ENCODE data around the gene JSRP1. TPM values are rescaled to one million over a fixed set of nuclear protein-coding genes. Genes with fewer than 3 reads are reported as not detected.

The JSRP1 gene
- total and polyA plus RNA-seq, 7 donors: 107 to 271 (median 137) TPM

- no peak overlapping the region for H3K4me3 ChIP-seq
- DNase-seq (no peak), ATAC-seq (no peak)
- intact Hi-C loops (cut with DNase I): loop anchor here in 1 of 2 donors (10.0 kb wide), 1 partner anchor 85 kb away; no protein-coding TSS in a partner anchor
- TF ChIP-seq CTCF (IDR thresholded peaks at IDR 0.05): no peak
- peaks cover 23% of the 10 kb centered on the region for H3K4me1 ChIP-seq
- no peaks in the 10 kb centered on the region for H3K27me3 ChIP-seq (ENCODE audit: insufficient read depth in 3 of 3, low read length in 2 of 3)
- H3K36me3 ChIP-seq (ENCODE audit: insufficient read depth in 1 of 2, low read depth in 1 of 2): peaks cover 13 to 72% of the 10 kb centered on the region in 2 donors
- peak overlapping the region; percentile 72 for H3K27ac ChIP-seq
- 89 to 91% (median 90%) methylated on average over 43 of the region's 43 CpGs for WGBS, 3 donors
- no peaks in the 10 kb centered on the region for H3K9me3 ChIP-seq
Measured at GRCh38 chr19:2230033-2230531, 26.1 kb downstream of the JSRP1 start.

GRCh38 chr19:2229103-2230032, 26.8 kb downstream of the JSRP1 start:
- H3K9me3 ChIP-seq: no peaks in the 10 kb centered on the region
- H3K27me3 ChIP-seq (ENCODE audit: insufficient read depth in 3 of 3, low read length in 2 of 3): no peaks in the 10 kb centered on the region
- DNase-seq (no peak), ATAC-seq (no peak)
- no peak for TF ChIP-seq CTCF (IDR thresholded peaks at IDR 0.05)
- peak overlapping the region; percentile 9 for H3K27ac ChIP-seq
- H3K4me3 ChIP-seq: no peak overlapping the region
- H3K4me1 ChIP-seq: peaks cover 18% of the 10 kb centered on the region
- WGBS, 3 donors: 81 to 91% (median 82%) methylated on average over 45 of the region's 45 CpGs
- peaks cover 13 to 79% of the 10 kb centered on the region in 2 donors for H3K36me3 ChIP-seq (ENCODE audit: insufficient read depth in 1 of 2, low read depth in 1 of 2)
- intact Hi-C loops (cut with DNase I): loop anchor here (5.0 to 10.0 kb wide), 2 partner anchors 37 to 85 kb away; no protein-coding TSS in a partner anchor

GRCh38 chr19:2228157-2229030, 27.8 kb downstream of the JSRP1 start:
- H3K4me3 ChIP-seq: no peak overlapping the region
- DNase-seq (no peak), ATAC-seq (no peak)
- no peaks in the 10 kb centered on the region for H3K9me3 ChIP-seq
- H3K27ac ChIP-seq: peak overlapping the region; percentile 9
- no peaks in the 10 kb centered on the region for H3K27me3 ChIP-seq (ENCODE audit: insufficient read depth in 3 of 3, low read length in 2 of 3)
- intact Hi-C loops (cut with DNase I): loop anchor here in 1 of 2 donors (5.0 kb wide), 1 partner anchor 36 kb away; no protein-coding TSS in a partner anchor
- peaks cover 13 to 82% of the 10 kb centered on the region in 2 donors for H3K36me3 ChIP-seq (ENCODE audit: insufficient read depth in 1 of 2, low read depth in 1 of 2)
- H3K4me1 ChIP-seq: peaks cover 18% of the 10 kb centered on the region
- 63 to 75% (median 65%) methylated on average over 45 to 48 of the region's 48 CpGs for WGBS, 3 donors
- TF ChIP-seq CTCF (IDR thresholded peaks at IDR 0.05): no peak

- intact Hi-C loops (cut with DNase I): loop anchor here in 1 of 2 donors (5.0 kb wide), 1 partner anchor 35 kb away; no protein-coding TSS in a partner anchor
- no peaks in the 10 kb centered on the region for H3K9me3 ChIP-seq
- H3K27me3 ChIP-seq (ENCODE audit: insufficient read depth in 3 of 3, low read length in 2 of 3): no peaks in the 10 kb centered on the region
- TF ChIP-seq CTCF (IDR thresholded peaks at IDR 0.05): no peak
- WGBS, 3 donors: 92 to 96% (median 93%) methylated on average over 54 to 67 of the region's 67 CpGs
- peaks cover 13 to 78% of the 10 kb centered on the region in 2 donors for H3K36me3 ChIP-seq (ENCODE audit: insufficient read depth in 1 of 2, low read depth in 1 of 2)
- peaks cover 18% of the 10 kb centered on the region for H3K4me1 ChIP-seq
- DNase-seq (no peak), ATAC-seq (no peak)
- H3K4me3 ChIP-seq: no peak overlapping the region
- no peak overlapping the region for H3K27ac ChIP-seq
Measured at GRCh38 chr19:2227415-2228156, 28.6 kb downstream of the JSRP1 start.
